WTC11 (cell line): ENCODE data around the gene NOP9. TPM values are rescaled to one million over a fixed set of nuclear protein-coding genes. Genes with fewer than 3 reads are reported as not detected.

Experiments used
- ATAC-seq: fragments of 200-7000 bp; cut with Tn5 transposase; 2 replicates; pipeline ENCODE4 v1.10.0; 2021; ENCODE audit warnings: mild to moderate bottlenecking, moderate library complexity
- CTCF ChIA-PET: fragments of 300-600 bp; sonication (Branson Sonifier 250); formaldehyde crosslinking; loops from one replicate; lab custom pipeline; 2021; ENCODE audit warnings: antibody characterized with exemption; lab: Charles Lee
- POLR2A ChIA-PET: fragments of 350-600 bp; sonication (Branson Sonifier 250); formaldehyde crosslinking; loops from one replicate; lab custom pipeline; 2021; ENCODE audit warnings: antibody characterized with exemption; lab: Charles Lee
- DNase-seq: peaks from one replicate; pipeline ENCODE4 v3.0.0; 2021; ENCODE audit warnings: low spot score
- H3K27ac Mint-ChIP-seq: 2 replicates; pipeline ENCODE4 v1.8.0; 2021; ENCODE audit warnings: mixed read lengths
- H3K27me3 Mint-ChIP-seq: 2 replicates; pipeline ENCODE4 v1.8.0; 2021; ENCODE audit warnings: low read depth, mild to moderate bottlenecking, moderate library complexity, mixed read lengths
- H3K36me3 Mint-ChIP-seq: 2 replicates; pipeline ENCODE4 v1.8.0; 2021; ENCODE audit warnings: mixed read lengths
- H3K4me1 Mint-ChIP-seq: 2 replicates; pipeline ENCODE4 v1.8.0; 2022; ENCODE audit warnings: mixed read lengths
- H3K4me3 Mint-ChIP-seq: 2 replicates; pipeline ENCODE4 v1.8.0; 2021; ENCODE audit warnings: mild to moderate bottlenecking, moderate library complexity, mixed read lengths
- H3K9me3 Mint-ChIP-seq: 2 replicates; pipeline ENCODE4 v1.8.0; 2021; ENCODE audit warnings: mixed read lengths
- ESRRA ChIP-seq: sonication (generic); formaldehyde crosslinking; IDR thresholded peaks from 2 replicates; pipeline ENCODE4 v1.8.1; 2022; ENCODE audit warnings: mild to moderate bottlenecking, missing genetic modification reagents, borderline replicate concordance
- JUN ChIP-seq: sonication (generic); formaldehyde crosslinking; IDR thresholded peaks from 2 replicates; pipeline ENCODE4 v1.8.0; 2023; ENCODE audit warnings: mild to moderate bottlenecking, missing genetic modification reagents
- SP1 ChIP-seq: sonication (generic); formaldehyde crosslinking; conservative IDR thresholded peaks from 2 replicates; pipeline ENCODE4 v1.8.1; 2022; ENCODE audit warnings: missing genetic modification reagents
- TCF7 ChIP-seq: sonication (generic); formaldehyde crosslinking; IDR thresholded peaks from 2 replicates; pipeline ENCODE4 v1.8.0; 2022; ENCODE audit warnings: mild to moderate bottlenecking, low read depth, missing genetic modification reagents, moderate library complexity
- ZNF232 ChIP-seq: sonication (generic); formaldehyde crosslinking; IDR thresholded peaks from 2 replicates; pipeline ENCODE4 v1.8.0; 2022; ENCODE audit warnings: mild to moderate bottlenecking, missing genetic modification reagents
- ZNF416 ChIP-seq: fragments of 250-450 bp; sonication (Bioruptor Pico); IDR thresholded peaks from 2 replicates; pipeline ENCODE4 v1.9.0; 2021; ENCODE audit warnings: mild to moderate bottlenecking, inconsistent platforms
- total RNA-seq: library from RNA; stranded (reverse); gene quantifications from 3 replicates; pipeline ENCODE4 v1.2.3, GENCODE V29; 2021
- TF ChIP-seq, protein P1 (sequence below): sonication (generic); formaldehyde crosslinking; IDR thresholded peaks from 2 replicates; pipeline ENCODE4 v1.8.1; 2023; ENCODE audit warnings: mild to moderate bottlenecking, missing genetic modification reagents, moderate library complexity
- TF ChIP-seq, protein P2 (sequence below): sonication (generic); formaldehyde crosslinking; IDR thresholded peaks from 2 replicates; pipeline ENCODE4 v1.8.0; 2022; ENCODE audit warnings: mild to moderate bottlenecking, missing genetic modification reagents
- TF ChIP-seq, protein P3 (sequence below): fragments of 250-450 bp; sonication (Bioruptor Pico); IDR thresholded peaks from 2 replicates; pipeline ENCODE4 v1.9.0; 2021; ENCODE audit warnings: mild to moderate bottlenecking
- TF ChIP-seq, protein P4 (sequence below): fragments of 250-450 bp; sonication (Bioruptor Pico); conservative IDR thresholded peaks from 2 replicates; pipeline ENCODE4 v1.9.0; 2021; ENCODE audit warnings: mild to moderate bottlenecking
- TF ChIP-seq, protein P5 (sequence below): sonication (generic); formaldehyde crosslinking; IDR thresholded peaks from 2 replicates; pipeline ENCODE4 v1.8.1; 2022; ENCODE audit warnings: low read depth, missing genetic modification reagents, borderline replicate concordance

NOP9 gene
- total RNA-seq, 1 experiment from 2014 or later: 44.4 TPM

DNA sequence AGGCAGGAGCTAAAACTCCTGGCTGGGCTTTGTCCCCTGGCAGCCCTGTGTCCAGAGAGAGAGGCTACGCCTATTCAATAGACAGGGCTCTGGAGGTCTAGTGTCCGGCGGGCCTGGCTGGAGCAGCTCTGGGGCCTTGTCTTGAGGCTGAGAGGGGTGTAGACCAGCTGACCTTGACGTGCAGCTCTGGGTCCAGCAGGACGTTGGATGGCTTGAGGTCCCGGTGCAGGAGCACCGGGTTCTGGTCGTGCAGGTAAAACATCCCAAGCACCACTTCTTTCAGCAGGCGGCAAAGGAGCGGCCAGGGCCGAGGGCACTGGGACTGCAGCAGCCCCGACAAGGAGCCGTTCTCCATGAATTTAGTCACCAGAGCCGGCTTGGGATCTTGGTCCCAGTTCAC lies 39.2 kb downstream of the NOP9 start (continued):
- TF ChIP-seq, protein P1, sequence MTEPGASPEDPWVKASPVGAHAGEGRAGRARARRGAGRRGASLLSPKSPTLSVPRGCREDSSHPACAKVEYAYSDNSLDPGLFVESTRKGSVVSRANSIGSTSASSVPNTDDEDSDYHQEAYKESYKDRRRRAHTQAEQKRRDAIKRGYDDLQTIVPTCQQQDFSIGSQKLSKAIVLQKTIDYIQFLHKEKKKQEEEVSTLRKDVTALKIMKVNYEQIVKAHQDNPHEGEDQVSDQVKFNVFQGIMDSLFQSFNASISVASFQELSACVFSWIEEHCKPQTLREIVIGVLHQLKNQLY (CRISPR knock-in tag): no peak
- TF ChIP-seq TCF7 (CRISPR knock-in tag): no peak
- TF ChIP-seq, all 79 proteins: peak for 0

DNA sequence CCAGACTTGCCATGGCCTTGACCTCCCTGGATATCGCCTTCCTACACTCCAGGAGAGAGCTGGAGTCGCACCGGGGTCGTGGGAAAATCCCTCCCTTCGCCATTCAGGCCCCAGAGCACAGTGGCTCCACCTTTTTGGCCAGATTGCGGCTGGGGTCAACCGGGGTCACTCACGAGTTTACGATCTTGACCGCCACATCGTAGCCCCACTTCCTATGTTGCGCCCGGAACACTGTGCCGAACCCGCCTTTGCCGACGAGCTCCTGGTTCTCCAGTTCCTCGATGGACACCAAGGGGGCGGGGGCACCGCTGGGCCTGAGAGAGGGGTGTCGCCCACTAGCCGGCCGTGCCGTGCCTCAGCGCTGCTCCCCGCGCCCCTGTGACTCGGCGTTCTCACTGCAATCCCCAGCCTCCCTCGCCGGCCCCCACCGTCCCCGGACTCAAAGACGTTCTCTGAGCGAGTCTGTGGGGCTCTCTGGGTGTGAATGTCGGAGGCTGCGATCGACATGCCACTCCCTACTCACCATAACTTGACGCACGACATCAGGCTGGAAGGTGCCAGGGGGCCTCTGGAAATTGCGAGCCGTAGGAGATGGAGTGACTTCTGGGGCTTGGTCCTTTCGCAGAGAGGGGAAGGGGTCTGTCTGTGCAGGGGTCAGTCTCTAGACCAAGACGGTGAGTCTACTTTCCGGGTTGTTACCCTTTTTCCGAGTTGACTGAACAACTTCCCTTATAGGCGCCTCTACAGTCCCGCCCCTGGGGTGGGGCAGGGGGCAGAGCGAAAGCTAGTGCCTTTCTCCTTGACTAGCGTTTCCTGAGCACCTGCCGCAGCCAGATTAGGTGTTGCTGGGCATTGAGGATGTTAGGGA lies 39.9 kb downstream of the NOP9 start, which contains the start of gene RIPK3:
TSS of gene RIPK3 (minus strand) at position 708 of the 868 bp plus-strand sequence. CDS start at position 543, 165 bp downstream.
- Mint-ChIP-seq H3K27me3 (peaks cover 95% of the 10 kb centered on the region), H3K9me3 (no peaks in the 10 kb centered on the region), H3K27ac (no peak within 1 kb of the TSS), H3K4me3 (peak within 1 kb of the TSS; percentile 80), H3K36me3 (no peaks in the 10 kb centered on the region), H3K4me1 (peaks cover 13% of the 10 kb centered on the region)
- TF ChIP-seq, protein P2, sequence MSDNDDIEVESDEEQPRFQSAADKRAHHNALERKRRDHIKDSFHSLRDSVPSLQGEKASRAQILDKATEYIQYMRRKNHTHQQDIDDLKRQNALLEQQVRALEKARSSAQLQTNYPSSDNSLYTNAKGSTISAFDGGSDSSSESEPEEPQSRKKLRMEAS (CRISPR knock-in tag): peak; percentile 26; the same call in 1 of the 2 replicates
- TF ChIP-seq JUN (CRISPR knock-in tag) (no peak), SP1 (CRISPR knock-in tag) (peak; percentile 32; the same call in 1 of the 2 replicates)
- peak; percentile 68 for DNase-seq
- ATAC-seq: peak; percentile 69
- POLR2A ChIA-PET: no interaction called here
- CTCF ChIA-PET: interaction anchor here (1.0 to 17.1 kb wide), 11 partner anchors 12 to 246 kb away, joined by 3 to 518 read pairs (median 8); partner anchors contain the start of genes CBLN3, CIDEB, KHNYN and LTB4R

DNA sequence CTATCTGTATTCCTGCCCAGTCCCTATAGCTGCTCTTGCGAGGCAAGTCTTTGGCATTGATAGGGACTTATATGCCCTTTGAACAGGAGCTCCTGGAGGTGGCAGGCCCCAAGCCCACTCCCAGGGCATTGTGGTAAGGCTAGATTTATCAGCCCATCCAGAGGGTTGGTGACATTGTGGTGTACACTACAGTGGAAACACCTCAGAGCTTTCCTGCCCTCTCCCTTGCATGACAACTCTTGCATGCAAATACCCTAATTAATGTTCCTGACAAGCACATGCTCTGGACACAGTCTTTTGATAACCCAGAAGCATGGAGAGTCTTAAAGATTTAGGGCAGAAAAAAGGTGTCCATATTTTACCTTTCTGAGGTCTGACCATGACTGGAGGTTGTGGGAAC lies 41.0 kb downstream of the NOP9 start:
- POLR2A ChIA-PET: no interaction called here

More for the DNA sequence above, 41.0 kb downstream of the NOP9 start:
- H3K4me3 Mint-ChIP-seq: no peak overlapping the region
- H3K27ac Mint-ChIP-seq: no peak overlapping the region
- H3K4me1 Mint-ChIP-seq: 0 out of 2 replicates have a peak, but pooled peaks cover 7% of the 10 kb centered on the region
- DNase-seq (no peak), ATAC-seq (no peak)
- TF ChIP-seq ESRRA (CRISPR knock-in tag) (no peak), ZNF232 (CRISPR knock-in tag) (no peak), ZNF416 (CRISPR knock-in tag) (no peak)
- TF ChIP-seq, protein P1 (CRISPR knock-in tag): no peak
- TF ChIP-seq, protein P3, sequence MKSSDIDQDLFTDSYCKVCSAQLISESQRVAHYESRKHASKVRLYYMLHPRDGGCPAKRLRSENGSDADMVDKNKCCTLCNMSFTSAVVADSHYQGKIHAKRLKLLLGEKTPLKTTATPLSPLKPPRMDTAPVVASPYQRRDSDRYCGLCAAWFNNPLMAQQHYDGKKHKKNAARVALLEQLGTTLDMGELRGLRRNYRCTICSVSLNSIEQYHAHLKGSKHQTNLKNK: no peak
- TF ChIP-seq, protein P4, sequence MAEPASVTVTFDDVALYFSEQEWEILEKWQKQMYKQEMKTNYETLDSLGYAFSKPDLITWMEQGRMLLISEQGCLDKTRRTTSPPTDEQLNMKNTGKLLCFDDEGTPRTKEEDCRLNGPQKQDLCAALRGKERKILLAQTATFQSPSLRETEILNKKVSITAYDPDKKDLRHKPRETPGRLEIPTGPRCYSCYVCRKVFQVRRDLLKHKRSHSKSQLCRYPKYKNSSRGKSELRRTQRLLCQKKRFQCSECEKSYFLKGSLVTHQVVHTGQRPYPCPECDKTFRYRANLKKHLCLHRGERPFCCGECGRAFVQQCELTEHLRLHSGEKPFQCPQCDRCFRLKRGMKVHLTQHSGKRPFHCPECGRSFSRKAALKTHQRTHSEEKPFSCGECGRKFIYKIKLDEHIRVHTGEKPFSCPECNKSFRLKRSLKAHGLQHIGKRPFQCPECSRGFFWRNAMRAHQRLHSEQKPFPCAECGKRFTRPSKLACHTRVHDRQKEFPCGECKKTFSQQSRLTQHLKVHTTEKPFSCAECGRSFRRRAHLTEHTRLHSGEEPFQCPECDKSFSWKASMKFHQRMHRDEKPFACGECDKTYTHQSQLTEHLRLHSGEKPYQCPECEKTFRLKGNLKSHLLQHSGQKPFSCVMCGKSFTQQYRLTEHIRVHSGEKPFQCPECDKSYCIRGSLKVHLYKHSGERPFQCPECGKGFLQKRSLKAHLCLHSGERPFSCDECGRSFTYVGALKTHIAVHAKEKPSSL (CRISPR knock-in tag): no peak
- TF ChIP-seq, protein P5, sequence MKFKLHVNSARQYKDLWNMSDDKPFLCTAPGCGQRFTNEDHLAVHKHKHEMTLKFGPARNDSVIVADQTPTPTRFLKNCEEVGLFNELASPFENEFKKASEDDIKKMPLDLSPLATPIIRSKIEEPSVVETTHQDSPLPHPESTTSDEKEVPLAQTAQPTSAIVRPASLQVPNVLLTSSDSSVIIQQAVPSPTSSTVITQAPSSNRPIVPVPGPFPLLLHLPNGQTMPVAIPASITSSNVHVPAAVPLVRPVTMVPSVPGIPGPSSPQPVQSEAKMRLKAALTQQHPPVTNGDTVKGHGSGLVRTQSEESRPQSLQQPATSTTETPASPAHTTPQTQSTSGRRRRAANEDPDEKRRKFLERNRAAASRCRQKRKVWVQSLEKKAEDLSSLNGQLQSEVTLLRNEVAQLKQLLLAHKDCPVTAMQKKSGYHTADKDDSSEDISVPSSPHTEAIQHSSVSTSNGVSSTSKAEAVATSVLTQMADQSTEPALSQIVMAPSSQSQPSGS (CRISPR knock-in tag): no peak
- CTCF ChIA-PET: interaction anchor here (2.0 to 17.1 kb wide), 4 partner anchors 25 to 96 kb away, joined by 13 to 518 read pairs (median 18); partner anchors contain the start of genes CBLN3, CIDEB and KHNYN
- H3K36me3 Mint-ChIP-seq: no peaks in the 10 kb centered on the region
- H3K27me3 Mint-ChIP-seq: peaks cover 95% of the 10 kb centered on the region
- H3K9me3 Mint-ChIP-seq: no peaks in the 10 kb centered on the region
